K562 (cell line): ENCODE measurements around the gene CLSTN1.
A peak's percentile ranks its signal among the peaks of the same experiment; 100 is the strongest.

Source experiments
- ASH1L ChIP-seq: fragments of 450-650 bp; IDR thresholded peaks from 2 replicates; pipeline ENCODE4 v1.6.1; 2018; ENCODE audit warnings: borderline replicate concordance, mild to moderate bottlenecking, low read depth; ENCODE audit not compliant: partially characterized antibody
- ETV6 ChIP-seq, 3 experiments: fragments of 150-350 bp in 1 of 3; sonication (generic) in 1 of 3; formaldehyde crosslinking in 1 of 3; IDR thresholded peaks; 2 replicates each; pipeline versions ENCODE4 v1.6.1 to v1.8.0; 2014 to 2022; ENCODE audit warnings: borderline replicate concordance in 2 of 3, low read depth in 2 of 3, antibody characterized with exemption in 1 of 3, low read length in 1 of 3, mild to moderate bottlenecking in 1 of 3, missing genetic modification reagents in 1 of 3
- EZH2 ChIP-seq: IDR thresholded peaks from 2 replicates; pipeline ENCODE4 v1.6.1; 2012; ENCODE audit warnings: low read depth, mild to moderate bottlenecking, inconsistent platforms, low read length, borderline replicate concordance
- GABPB1 ChIP-seq: sonication (generic); formaldehyde crosslinking; IDR thresholded peaks from 2 replicates; pipeline ENCODE4 v1.8.0; 2022; ENCODE audit warnings: mild to moderate bottlenecking, missing genetic modification reagents
- GATAD2B ChIP-seq: fragments of 450-650 bp; IDR thresholded peaks from 2 replicates; pipeline ENCODE4 v1.6.1; 2017; ENCODE audit warnings: mild to moderate bottlenecking, borderline replicate concordance
- MEF2A ChIP-seq: IDR thresholded peaks from 2 replicates; pipeline ENCODE4 v1.6.1; 2011; ENCODE audit warnings: low read depth, mild to moderate bottlenecking, low read length, moderate library complexity; ENCODE audit not compliant: control insufficient read depth
- SMARCE1 ChIP-seq: fragments of 450-650 bp; IDR thresholded peaks from 2 replicates; pipeline ENCODE4 v1.7.1; 2016; ENCODE audit warnings: mild to moderate bottlenecking
- TAF1 ChIP-seq: IDR thresholded peaks from 2 replicates; pipeline ENCODE4 v1.6.1; 2011; ENCODE audit warnings: mild to moderate bottlenecking, low read length, moderate library complexity; ENCODE audit not compliant: insufficient read depth, control insufficient read depth, severe bottlenecking; ENCODE audit errors: extremely low read depth
- TBL1XR1 ChIP-seq, 2 experiments: IDR thresholded peaks; 2 replicates each; pipeline ENCODE4 v1.6.1; 2012; ENCODE audit warnings: improper control_type of control experiment in 2 of 2, low read length in 2 of 2, mild to moderate bottlenecking in 1 of 2
- TEAD2 ChIP-seq: fragments of 450-650 bp; IDR thresholded peaks from 2 replicates; pipeline ENCODE4 v1.6.1; 2016; ENCODE audit warnings: missing genetic modification characterization, control low read depth, missing compliant biosample characterization
- U2AF2 ChIP-seq: fragments of 200-400 bp; formaldehyde crosslinking; optimal IDR thresholded peaks from 2 replicates; pipeline ENCODE3; 2017; ENCODE audit warnings: low read depth, mild to moderate bottlenecking, low read length

GRCh38 chr1:9784508-9785133 lies 39.1 kb downstream of the CLSTN1 start:
- TF ChIP-seq SMARCE1 (no peak), EZH2 (no peak), ASH1L (no peak), GABPB1 (CRISPR knock-in tag) (no peak), TBL1XR1 (IDR thresholded peaks at IDR 0.05; ENCODE audit: low read length in 2 of 2) (peak in 1 of 2 experiments; percentile 11; a peak in 1 of 4 replicates), GATAD2B (no peak; the same call in 1 of the 2 replicates), TEAD2 (tag) (no peak), U2AF2 (no peak), TAF1 (no peak), ETV6 (IDR thresholded peaks at IDR 0.05; ENCODE audit: borderline replicate concordance in 1 of 2, low read depth in 2 of 2, low read length in 1 of 2) (no peak), ETV6 (CRISPR knock-in tag; IDR thresholded peaks at IDR 0.05; ENCODE audit: borderline replicate concordance) (no peak), MEF2A (no peak)
